Activated naive CD4-positive, alpha-beta T cell treated with anti-CD3 and anti-CD28 coated beads, Interleukin-2, amount 10 ng/mL, durations not matched to agents 5 hours and 36 hours (primary cell): ENCODE results near the gene RCBTB1. TPM values are rescaled to one million over a fixed set of nuclear protein-coding genes. Genes with fewer than 3 reads are reported as not detected.

Experiments used
- total RNA-seq, 2 experiments: library from RNA; stranded (reverse); gene quantifications; one replicate each; pipeline ENCODE4 v1.2.3, GENCODE V29; 2021

Gene RCBTB1
- 10 to 100 TPM; 18.9 to 19.1 TPM for total RNA-seq

GRCh38 chr13:49585220-49586157, at the start of gene RCBTB1:
RCBTB1 (minus strand) TSS chr13:49585558; CDS start chr13:49567279, 18,279 bp downstream.

GRCh38 chr13:49627831-49628652, 42.7 kb upstream of the RCBTB1 start, which contains the start of gene ARL11:
ARL11 (plus strand) TSS chr13:49628507; CDS start chr13:49630448, 1,941 bp downstream.

DNA sequence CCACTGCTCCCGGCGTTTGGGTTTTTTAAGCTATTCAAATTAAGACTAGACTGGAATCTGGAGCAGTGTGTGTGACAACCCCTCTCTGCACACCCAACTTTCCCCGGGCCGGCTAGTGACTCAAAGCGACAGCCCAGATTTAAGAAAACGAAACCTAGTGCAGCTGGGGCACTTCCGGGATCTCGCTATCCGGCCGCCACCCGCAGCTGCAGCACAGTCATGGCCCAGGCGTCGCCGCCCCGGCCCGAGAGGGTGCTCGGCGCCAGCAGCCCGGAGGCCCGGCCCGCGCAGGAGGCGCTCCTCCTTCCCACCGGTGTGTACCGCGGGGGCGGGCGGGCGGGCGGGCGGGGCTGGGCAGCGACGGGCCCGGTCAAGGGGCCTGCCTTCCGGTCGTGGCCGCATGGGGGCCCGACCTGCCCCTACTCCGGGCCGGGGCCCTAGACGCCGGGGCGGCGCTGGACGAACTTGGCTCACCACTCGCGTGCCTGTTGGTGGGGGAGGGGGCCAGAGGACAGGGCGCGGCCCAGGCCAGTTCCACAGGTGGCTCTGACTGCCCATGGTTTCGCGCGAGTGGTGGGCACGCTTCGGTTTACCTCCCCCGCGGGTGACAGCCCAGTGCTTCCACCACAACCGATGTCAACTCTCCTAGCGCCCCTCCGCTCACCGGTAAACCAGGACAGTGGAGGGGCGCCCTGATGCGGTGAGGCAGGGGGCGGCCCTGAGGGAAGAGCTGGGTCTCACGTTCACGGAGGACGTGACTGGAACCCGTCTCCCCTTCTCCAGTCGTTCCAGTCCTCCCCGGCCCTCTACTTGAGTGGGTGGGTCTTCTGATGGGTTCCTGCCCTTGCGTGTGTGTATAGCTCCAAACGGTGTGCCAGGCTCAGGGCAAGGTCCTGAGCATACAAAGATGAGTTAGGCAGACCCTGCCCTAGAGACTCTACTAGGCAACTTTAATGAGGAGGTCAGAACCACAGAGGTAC, 89.3 kb downstream of the RCBTB1 start, which contains the start of gene PHF11:
TSS of gene PHF11 (plus strand) at position 171 of the 980 bp plus-strand sequence. CDS start at position 220, 49 bp downstream.

Other genes with a start within 250 kb of the RCBTB1 start
- 1 to 10 TPM; 2.5 to 3.5 TPM for gene CAB39L, start 141.5 kb downstream of the RCBTB1 start, total RNA-seq
- 10 to 100 TPM; 15.8 to 16.1 TPM for gene SETDB2, start 141.3 kb downstream of the RCBTB1 start, total RNA-seq
- 10 to 100 TPM; 90.6 to 99.1 TPM for gene PHF11, start 89.6 kb downstream of the RCBTB1 start, total RNA-seq
- 1 to 10 TPM; 1.7 to 2.0 TPM for gene ARL11, start 42.9 kb upstream of the RCBTB1 start, total RNA-seq
- gene EBPL, start 105.9 kb upstream of the RCBTB1 start, total RNA-seq = 10 to 100 TPM; 26.6 to 28.3 TPM
- 10 to 100 TPM; 29.6 to 31.7 TPM for gene KPNA3, start 207.1 kb upstream of the RCBTB1 start, total RNA-seq